ENCODE results near the gene LMO1.

LMO1 gene

GRCh38 chr11:8242499-8243280 is 21.0 kb downstream of the LMO1 start:
- DNase-seq (ENCODE audit: low read depth in 3 of 3), result no peak

- DNase-seq (ENCODE audit: low read depth in 3 of 3), result no peak
Observed at GRCh38 chr11:8242118-8242475, 21.6 kb downstream of the LMO1 start.

- DNase-seq (ENCODE audit: low read depth in 3 of 3), result no peak
Observed at GRCh38 chr11:8241373-8242117, 22.1 kb downstream of the LMO1 start.

GRCh38 chr11:8239536-8240228 is 24.0 kb downstream of the LMO1 start:
- DNase-seq (ENCODE audit: low read depth in 3 of 3), result no peak

- DNase-seq (ENCODE audit: low read depth in 3 of 3), result no peak
Observed at GRCh38 chr11:8239040-8239439, 24.6 kb downstream of the LMO1 start.

GRCh38 chr11:8237453-8237852 is 26.2 kb downstream of the LMO1 start:
- DNase-seq (ENCODE audit: low read depth in 3 of 3), result no peak

- no peak for DNase-seq (ENCODE audit: low read depth in 3 of 3)
Observed at GRCh38 chr11:8235925-8236324, 27.8 kb downstream of the LMO1 start.

- DNase-seq (ENCODE audit: low read depth in 3 of 3), result no peak
Observed at GRCh38 chr11:8234910-8235309, 28.8 kb downstream of the LMO1 start.

GRCh38 chr11:8234425-8234821 is 29.3 kb downstream of the LMO1 start:
- no peak for DNase-seq (ENCODE audit: low read depth in 3 of 3)

- DNase-seq (ENCODE audit: low read depth in 3 of 3), result no peak
Observed at GRCh38 chr11:8233691-8234424, 29.8 kb downstream of the LMO1 start.

GRCh38 chr11:8232849-8233606 is 30.6 kb downstream of the LMO1 start:
- DNase-seq (ENCODE audit: low read depth in 3 of 3), result no peak

GRCh38 chr11:8232414-8232813 is 31.3 kb downstream of the LMO1 start:
- DNase-seq (ENCODE audit: low read depth in 3 of 3), result no peak

GRCh38 chr11:8231979-8232378 is 31.7 kb downstream of the LMO1 start:
- no peak for DNase-seq (ENCODE audit: low read depth in 3 of 3)

- no peak for DNase-seq (ENCODE audit: low read depth in 3 of 3)
Observed at GRCh38 chr11:8230921-8231847, 32.5 kb downstream of the LMO1 start.

GRCh38 chr11:8230178-8230859 is 33.4 kb downstream of the LMO1 start:
- no peak for DNase-seq (ENCODE audit: low read depth in 3 of 3)

- DNase-seq (ENCODE audit: low read depth in 3 of 3), result no peak
Observed at GRCh38 chr11:8229299-8230177, 34.1 kb downstream of the LMO1 start.

- DNase-seq (ENCODE audit: low read depth in 3 of 3), result no peak
Observed at GRCh38 chr11:8228231-8228630, 35.4 kb downstream of the LMO1 start.
